Parathyroid adenoma (tissue), 2 donors: ENCODE data around the gene SBK3.

Source experiments
- H2AFZ ChIP-seq: fragments of 300-600 bp; sonication (generic); one replicate; pipeline ENCODE4 v1.7.0; 2017; ENCODE audit warnings: antibody characterized with exemption, mild to moderate bottlenecking
- H3K27ac ChIP-seq: fragments of 300-600 bp; sonication (generic); one replicate; pipeline ENCODE4 v1.7.0; 2017
- H3K27me3 ChIP-seq: fragments of 300-600 bp; sonication (generic); one replicate; pipeline ENCODE4 v1.7.0; 2017; ENCODE audit warnings: low read length; ENCODE audit not compliant: control insufficient read depth, insufficient read depth
- H3K36me3 ChIP-seq: fragments of 300-600 bp; sonication (generic); one replicate; pipeline ENCODE4 v1.7.0; 2017; ENCODE audit warnings: low read length; ENCODE audit not compliant: control insufficient read depth, insufficient read depth
- H3K4me1 ChIP-seq: fragments of 300-600 bp; sonication (generic); one replicate; pipeline ENCODE4 v1.7.0; 2017; ENCODE audit warnings: control low read depth
- H3K4me2 ChIP-seq: fragments of 300-600 bp; sonication (generic); one replicate; pipeline ENCODE4 v1.7.0; 2017; ENCODE audit warnings: low read length
- H3K4me3 ChIP-seq: fragments of 300-600 bp; sonication (generic); one replicate; pipeline ENCODE4 v1.7.0; 2017; ENCODE audit warnings: low read depth, low read length
- H3K79me2 ChIP-seq: fragments of 300-600 bp; sonication (generic); one replicate; pipeline ENCODE4 v1.7.0; 2017; ENCODE audit warnings: control low read depth
- H3K9ac ChIP-seq: fragments of 300-600 bp; sonication (generic); one replicate; pipeline ENCODE4 v1.7.0; 2017; ENCODE audit warnings: mild to moderate bottlenecking
- H3K9me3 ChIP-seq: fragments of 300-600 bp; sonication (generic); one replicate; pipeline ENCODE4 v1.7.0; 2017; ENCODE audit warnings: low read length; ENCODE audit not compliant: control insufficient read depth
- CTCF ChIP-seq: fragments of 300-600 bp; sonication (generic); IDR thresholded peaks from one replicate; pipeline ENCODE4 v1.7.0; 2017; ENCODE audit warnings: antibody characterized with exemption, mild to moderate bottlenecking
- donor health status: primary hyperparathyroidism.

SBK3 gene

DNA sequence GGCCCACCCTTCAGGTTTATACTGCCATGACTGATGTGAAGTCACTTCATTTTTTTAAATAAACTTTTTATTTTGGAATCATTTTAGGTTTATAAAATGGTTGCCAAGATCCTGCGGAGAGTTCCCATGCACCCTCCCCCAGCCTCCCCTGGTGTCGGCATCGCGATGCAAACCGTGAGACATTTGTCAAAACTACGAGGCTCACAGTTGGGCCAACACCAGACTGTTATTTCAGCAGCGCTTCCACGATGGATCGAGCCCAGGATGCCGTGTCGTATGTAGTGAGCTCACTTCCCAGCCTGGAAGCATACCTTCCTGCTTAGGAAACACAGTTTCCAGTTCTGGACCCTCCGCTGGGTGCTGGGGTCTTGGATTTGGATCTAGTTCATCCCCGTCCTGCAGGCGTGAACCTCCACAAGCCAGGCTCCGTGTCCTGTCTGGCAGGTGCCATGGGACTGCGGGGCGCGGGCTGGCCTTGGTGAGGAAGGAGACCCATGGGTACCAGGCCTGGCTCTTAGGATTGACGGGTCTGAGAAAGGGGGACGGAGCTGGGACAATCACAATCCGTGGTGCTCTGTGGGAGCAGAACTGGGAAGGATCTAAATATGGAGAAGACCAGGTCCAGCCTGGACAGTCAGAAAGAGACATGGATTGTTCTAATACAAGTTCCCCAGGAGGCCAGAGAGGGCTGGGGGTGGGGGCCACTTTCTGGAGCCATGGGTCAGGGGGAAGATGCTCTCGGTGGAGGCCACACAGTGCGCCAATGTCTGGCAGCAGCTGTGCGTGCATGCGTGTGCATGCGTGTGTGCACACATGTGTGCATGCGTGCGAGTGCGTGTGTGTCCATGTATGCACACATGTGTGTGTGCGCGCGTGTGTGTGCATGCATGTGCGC lies 6.0 kb downstream of the SBK3 start:
- TF ChIP-seq CTCF, result no peak
- no peaks in the 10 kb centered on the region for H3K36me3 ChIP-seq
- no peak overlapping the region for H3K4me3 ChIP-seq
- H3K27me3 ChIP-seq, result no peaks in the 10 kb centered on the region
- H3K79me2 ChIP-seq, result no peaks in the 10 kb centered on the region
- H2AFZ ChIP-seq, result no peak overlapping the region
- H3K4me1 ChIP-seq, result no peaks in the 10 kb centered on the region
- H3K27ac ChIP-seq, result no peak overlapping the region
- H3K9me3 ChIP-seq, result no peaks in the 10 kb centered on the region
- H3K9ac ChIP-seq, result no peak overlapping the region
- H3K4me2 ChIP-seq, result no peak overlapping the region

DNA sequence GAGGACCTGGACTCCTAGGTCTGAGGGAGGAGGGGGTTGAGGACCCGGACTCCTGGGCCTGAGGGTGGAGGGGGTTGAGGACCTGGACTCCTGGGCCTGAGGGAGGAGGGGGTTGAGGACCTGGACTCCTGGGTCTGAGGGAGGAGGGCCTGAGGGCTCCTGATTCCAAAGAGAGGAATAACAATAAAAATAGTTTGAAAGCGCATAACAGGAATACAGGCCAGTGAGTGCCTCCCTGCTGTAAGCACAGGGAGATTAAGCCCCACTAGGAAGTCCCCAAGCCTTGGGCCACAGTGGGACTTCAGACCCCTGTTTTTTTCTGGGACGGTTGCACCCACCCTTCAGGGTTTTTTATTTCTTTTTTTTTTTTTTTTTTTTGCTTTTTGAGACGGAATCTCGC lies 7.2 kb downstream of the SBK3 start:
- H3K27ac ChIP-seq, result no peak overlapping the region
- no peaks in the 10 kb centered on the region for H3K4me1 ChIP-seq

GRCh38 chr19:55537741-55538111 lies 7.6 kb downstream of the SBK3 start:
- Histone ChIP-seq H3K4me3 (no peak overlapping the region), H3K9ac (no peak overlapping the region), H3K9me3 (no peaks in the 10 kb centered on the region), H3K79me2 (no peaks in the 10 kb centered on the region), H3K27ac (no peak overlapping the region), H2AFZ (no peak overlapping the region), H3K4me2 (no peak overlapping the region), H3K36me3 (no peaks in the 10 kb centered on the region), H3K27me3 (no peaks in the 10 kb centered on the region), H3K4me1 (no peaks in the 10 kb centered on the region)
- TF ChIP-seq CTCF, result no peak

More for the DNA sequence above, 7.2 kb downstream of the SBK3 start:
- H3K27me3 ChIP-seq, result no peaks in the 10 kb centered on the region
- H3K9ac ChIP-seq, result no peak overlapping the region
- no peaks in the 10 kb centered on the region for H3K9me3 ChIP-seq
- no peaks in the 10 kb centered on the region for H3K36me3 ChIP-seq
- no peak for TF ChIP-seq CTCF
- H3K79me2 ChIP-seq, result no peaks in the 10 kb centered on the region
- no peak overlapping the region for H3K4me2 ChIP-seq
- H2AFZ ChIP-seq, result no peak overlapping the region
- no peak overlapping the region for H3K4me3 ChIP-seq

- Histone ChIP-seq H3K27ac (no peak within 1 kb of the TSS), H3K27me3 (no peaks in the 10 kb centered on the region), H2AFZ (no peak within 1 kb of the TSS), H3K9ac (no peak within 1 kb of the TSS), H3K4me3 (no peak within 1 kb of the TSS), H3K36me3 (no peaks in the 10 kb centered on the region), H3K79me2 (no peaks in the 10 kb centered on the region), H3K9me3 (no peaks in the 10 kb centered on the region), H3K4me1 (no peaks in the 10 kb centered on the region), H3K4me2 (no peak within 1 kb of the TSS)
- no peak for TF ChIP-seq CTCF
Measured at GRCh38 chr19:55536951-55537740, 8.2 kb downstream of the SBK3 start, which contains the start of gene SBK2. TSS of gene SBK2 (minus strand) at chr19:55537133. CDS start at chr19:55536294, 839 bp downstream.
